SH-SY5Y (cell line): ENCODE measurements around the gene CLASP1.

Source experiments
- GATA2 ChIP-seq: IDR thresholded peaks from 2 replicates; pipeline ENCODE4 v1.6.1; 2011; ENCODE audit warnings: mild to moderate bottlenecking, low read depth, low read length
- GATA3 ChIP-seq: IDR thresholded peaks from 2 replicates; pipeline ENCODE4 v1.6.1; 2011; ENCODE audit warnings: low read depth, mild to moderate bottlenecking, low read length, moderate library complexity

DNA sequence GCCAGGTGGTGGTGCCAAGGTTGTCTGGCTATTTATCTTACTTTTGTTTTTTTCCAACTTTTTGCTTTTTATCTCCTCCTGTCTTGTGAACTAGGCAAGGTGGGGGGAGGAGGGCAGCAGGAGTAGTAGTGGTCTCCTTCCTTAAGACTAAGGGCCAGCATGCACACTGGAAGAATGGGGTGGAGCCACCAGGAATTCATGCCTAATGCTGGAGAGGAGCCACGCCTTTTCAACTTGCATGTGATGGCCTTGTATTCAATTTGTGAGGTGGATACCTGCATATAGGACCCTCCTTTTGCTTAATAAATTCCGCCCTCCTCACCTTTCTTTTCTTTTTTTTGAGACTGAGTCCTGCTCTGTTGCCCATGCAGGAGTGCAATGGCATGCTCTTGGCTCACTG lies 37.6 kb upstream of the CLASP1 start:
- TF ChIP-seq GATA2 (no peak), GATA3 (no peak)
